ENCODE results near the gene TATDN3.

The TATDN3 gene

GRCh38 chr1:212791676-212792395 lies at the start of gene TATDN3, which contains the start of gene NSL1:
TSS of gene TATDN3 (plus strand) at chr1:212791894. CDS start at chr1:212791922, 28 bp downstream.
TSS of gene NSL1 (minus strand) at chr1:212791777. CDS start at chr1:212791763, 14 bp downstream.
- Histone ChIP-seq H3K4me1 (ENCODE audit: control insufficient read depth in 5 of 5, insufficient read depth in 5 of 5, low read length in 5 of 5) (peaks cover 6 to 24% (median 23%) of the 10 kb centered on the region in 5 donors), H3K36me3 (ENCODE audit: control insufficient read depth in 5 of 5, insufficient read depth in 5 of 5, low read length in 5 of 5) (peaks cover 2 to 10% (median 6%) of the 10 kb centered on the region in 5 donors), H3K9ac (ENCODE audit: low read length in 5 of 5) (peak within 1 kb of the TSS; percentile 96 to 99 (median 99)), H3K27me3 (ENCODE audit: control insufficient read depth in 5 of 5, insufficient read depth in 4 of 5, low read length in 5 of 5) (no peaks in the 10 kb centered on the region), H3K9me3 (ENCODE audit: control insufficient read depth in 5 of 5, low read length in 5 of 5) (no peaks in the 10 kb centered on the region), H3K4me3 (ENCODE audit: low read depth in 1 of 5, low read length in 5 of 5) (peak within 1 kb of the TSS; percentile 81 to 99 (median 97)), H3K27ac (ENCODE audit: low read depth, low read length) (peak within 1 kb of the TSS; percentile 96)

GRCh38 chr1:212743901-212744475 lies 47.7 kb upstream of the TATDN3 start:
- H3K27me3 ChIP-seq (ENCODE audit: control insufficient read depth in 5 of 5, insufficient read depth in 4 of 5, low read length in 5 of 5), result no peaks in the 10 kb centered on the region
- no peak overlapping the region for H3K4me3 ChIP-seq (ENCODE audit: low read depth in 1 of 5, low read length in 5 of 5)
- peaks cover 0 to 3% (median 0%) of the 10 kb centered on the region in 5 donors for H3K4me1 ChIP-seq (ENCODE audit: control insufficient read depth in 5 of 5, insufficient read depth in 5 of 5, low read length in 5 of 5)
- H3K27ac ChIP-seq (ENCODE audit: low read depth, low read length), result no peak overlapping the region
- H3K36me3 ChIP-seq (ENCODE audit: control insufficient read depth in 5 of 5, insufficient read depth in 5 of 5, low read length in 5 of 5), result no peaks in the 10 kb centered on the region
- H3K9me3 ChIP-seq (ENCODE audit: control insufficient read depth in 5 of 5, low read length in 5 of 5), result no peaks in the 10 kb centered on the region
- no peak overlapping the region for H3K9ac ChIP-seq (ENCODE audit: low read length in 5 of 5)

GRCh38 chr1:212745303-212745702 lies 46.4 kb upstream of the TATDN3 start:
- H3K27me3 ChIP-seq (ENCODE audit: control insufficient read depth in 5 of 5, insufficient read depth in 4 of 5, low read length in 5 of 5), result no peaks in the 10 kb centered on the region
- H3K27ac ChIP-seq (ENCODE audit: low read depth, low read length), result no peak overlapping the region
- peaks cover 0 to 10% (median 7%) of the 10 kb centered on the region in 5 donors for H3K4me1 ChIP-seq (ENCODE audit: control insufficient read depth in 5 of 5, insufficient read depth in 5 of 5, low read length in 5 of 5)
- H3K36me3 ChIP-seq (ENCODE audit: control insufficient read depth in 5 of 5, insufficient read depth in 5 of 5, low read length in 5 of 5), result no peaks in the 10 kb centered on the region
- H3K9ac ChIP-seq (ENCODE audit: low read length in 5 of 5), result no peak overlapping the region
- no peak overlapping the region for H3K4me3 ChIP-seq (ENCODE audit: low read depth in 1 of 5, low read length in 5 of 5)
- no peaks in the 10 kb centered on the region for H3K9me3 ChIP-seq (ENCODE audit: control insufficient read depth in 5 of 5, low read length in 5 of 5)

GRCh38 chr1:212746546-212746945 lies 45.1 kb upstream of the TATDN3 start:
- peaks cover 0 to 10% (median 7%) of the 10 kb centered on the region in 5 donors for H3K4me1 ChIP-seq (ENCODE audit: control insufficient read depth in 5 of 5, insufficient read depth in 5 of 5, low read length in 5 of 5)
- no peaks in the 10 kb centered on the region for H3K9me3 ChIP-seq (ENCODE audit: control insufficient read depth in 5 of 5, low read length in 5 of 5)
- H3K9ac ChIP-seq (ENCODE audit: low read length in 5 of 5), result no peak overlapping the region
- no peak overlapping the region for H3K27ac ChIP-seq (ENCODE audit: low read depth, low read length)
- no peaks in the 10 kb centered on the region for H3K27me3 ChIP-seq (ENCODE audit: control insufficient read depth in 5 of 5, insufficient read depth in 4 of 5, low read length in 5 of 5)
- H3K36me3 ChIP-seq (ENCODE audit: control insufficient read depth in 5 of 5, insufficient read depth in 5 of 5, low read length in 5 of 5), result no peaks in the 10 kb centered on the region
- H3K4me3 ChIP-seq (ENCODE audit: low read depth in 1 of 5, low read length in 5 of 5), result no peak overlapping the region

- Histone ChIP-seq H3K27ac (ENCODE audit: low read depth, low read length) (no peak overlapping the region), H3K27me3 (ENCODE audit: control insufficient read depth in 5 of 5, insufficient read depth in 4 of 5, low read length in 5 of 5) (no peaks in the 10 kb centered on the region), H3K36me3 (ENCODE audit: control insufficient read depth in 5 of 5, insufficient read depth in 5 of 5, low read length in 5 of 5) (no peaks in the 10 kb centered on the region), H3K9ac (ENCODE audit: low read length in 5 of 5) (no peak overlapping the region), H3K4me1 (ENCODE audit: control insufficient read depth in 5 of 5, insufficient read depth in 5 of 5, low read length in 5 of 5) (peaks cover 0 to 28% (median 13%) of the 10 kb centered on the region in 5 donors), H3K4me3 (ENCODE audit: low read depth in 1 of 5, low read length in 5 of 5) (no peak overlapping the region), H3K9me3 (ENCODE audit: control insufficient read depth in 5 of 5, low read length in 5 of 5) (no peaks in the 10 kb centered on the region)
Observed at GRCh38 chr1:212749821-212750535, 41.7 kb upstream of the TATDN3 start.

- peaks cover 0 to 6% (median 3%) of the 10 kb centered on the region in 5 donors for H3K36me3 ChIP-seq (ENCODE audit: control insufficient read depth in 5 of 5, insufficient read depth in 5 of 5, low read length in 5 of 5)
- no peaks in the 10 kb centered on the region for H3K9me3 ChIP-seq (ENCODE audit: control insufficient read depth in 5 of 5, low read length in 5 of 5)
- peaks cover 0 to 28% (median 13%) of the 10 kb centered on the region in 5 donors for H3K4me1 ChIP-seq (ENCODE audit: control insufficient read depth in 5 of 5, insufficient read depth in 5 of 5, low read length in 5 of 5)
- H3K27me3 ChIP-seq (ENCODE audit: control insufficient read depth in 5 of 5, insufficient read depth in 4 of 5, low read length in 5 of 5), result no peaks in the 10 kb centered on the region
- peak overlapping the region; percentile 24 to 55 (median 49) for H3K4me3 ChIP-seq (ENCODE audit: low read depth in 1 of 5, low read length in 5 of 5)
- peak overlapping the region; percentile 18 for H3K27ac ChIP-seq (ENCODE audit: low read depth, low read length)
- H3K9ac ChIP-seq (ENCODE audit: low read length in 5 of 5), result peak overlapping the region in 2 of 5 donors; percentile 19 to 26
Observed at GRCh38 chr1:212752252-212752933, 39.3 kb upstream of the TATDN3 start.

GRCh38 chr1:212752934-212753497 lies 38.7 kb upstream of the TATDN3 start:
- Histone ChIP-seq H3K27ac (ENCODE audit: low read depth, low read length) (peak overlapping the region; percentile 18), H3K4me3 (ENCODE audit: low read depth in 1 of 5, low read length in 5 of 5) (peak overlapping the region; percentile 24 to 55 (median 49)), H3K4me1 (ENCODE audit: control insufficient read depth in 5 of 5, insufficient read depth in 5 of 5, low read length in 5 of 5) (peaks cover 0 to 28% (median 13%) of the 10 kb centered on the region in 5 donors), H3K9ac (ENCODE audit: low read length in 5 of 5) (peak overlapping the region in 2 of 5 donors; percentile 19 to 26), H3K9me3 (ENCODE audit: control insufficient read depth in 5 of 5, low read length in 5 of 5) (no peaks in the 10 kb centered on the region), H3K27me3 (ENCODE audit: control insufficient read depth in 5 of 5, insufficient read depth in 4 of 5, low read length in 5 of 5) (no peaks in the 10 kb centered on the region), H3K36me3 (ENCODE audit: control insufficient read depth in 5 of 5, insufficient read depth in 5 of 5, low read length in 5 of 5) (peaks cover 0 to 6% (median 5%) of the 10 kb centered on the region in 5 donors)

GRCh38 chr1:212753749-212754148 lies 37.9 kb upstream of the TATDN3 start:
- Histone ChIP-seq H3K9me3 (ENCODE audit: control insufficient read depth in 5 of 5, low read length in 5 of 5) (no peaks in the 10 kb centered on the region), H3K4me3 (ENCODE audit: low read depth in 1 of 5, low read length in 5 of 5) (no peak overlapping the region), H3K27me3 (ENCODE audit: control insufficient read depth in 5 of 5, insufficient read depth in 4 of 5, low read length in 5 of 5) (no peaks in the 10 kb centered on the region), H3K36me3 (ENCODE audit: control insufficient read depth in 5 of 5, insufficient read depth in 5 of 5, low read length in 5 of 5) (peaks cover 0 to 6% (median 5%) of the 10 kb centered on the region in 5 donors), H3K4me1 (ENCODE audit: control insufficient read depth in 5 of 5, insufficient read depth in 5 of 5, low read length in 5 of 5) (peaks cover 0 to 28% (median 13%) of the 10 kb centered on the region in 5 donors), H3K27ac (ENCODE audit: low read depth, low read length) (no peak overlapping the region), H3K9ac (ENCODE audit: low read length in 5 of 5) (no peak overlapping the region)

- H3K27ac ChIP-seq (ENCODE audit: low read depth, low read length), result no peak overlapping the region
- peaks cover 0 to 6% (median 5%) of the 10 kb centered on the region in 5 donors for H3K36me3 ChIP-seq (ENCODE audit: control insufficient read depth in 5 of 5, insufficient read depth in 5 of 5, low read length in 5 of 5)
Observed at GRCh38 chr1:212754193-212754592, 37.5 kb upstream of the TATDN3 start.

More at GRCh38 chr1:212754193-212754592, 37.5 kb upstream of the TATDN3 start:
- Histone ChIP-seq H3K9me3 (ENCODE audit: control insufficient read depth in 5 of 5, low read length in 5 of 5) (no peaks in the 10 kb centered on the region), H3K9ac (ENCODE audit: low read length in 5 of 5) (no peak overlapping the region), H3K4me1 (ENCODE audit: control insufficient read depth in 5 of 5, insufficient read depth in 5 of 5, low read length in 5 of 5) (peaks cover 0 to 28% (median 13%) of the 10 kb centered on the region in 5 donors), H3K27me3 (ENCODE audit: control insufficient read depth in 5 of 5, insufficient read depth in 4 of 5, low read length in 5 of 5) (no peaks in the 10 kb centered on the region), H3K4me3 (ENCODE audit: low read depth in 1 of 5, low read length in 5 of 5) (no peak overlapping the region)
